Thoracic aorta (tissue), 2 donors: ENCODE results near the gene PIWIL1. TPM values are rescaled to one million over a fixed set of nuclear protein-coding genes. Genes with fewer than 3 reads are reported as not detected.

Experiments
- ATAC-seq: fragments of 150-250 bp; one replicate; pipeline ENCODE4 v1.8.0; 2017; ENCODE audit warnings: low read depth; ENCODE audit not compliant: insufficient number of reproducible peaks, low FRiP score
- DNase-seq: peaks from one replicate; pipeline ENCODE4 v3.0.0-alpha.2; 2020; ENCODE audit warnings: low spot score
- H3K27ac ChIP-seq, 2 donors: fragments of 200-600 bp; sonication (generic); 1 replicate in 1 of 2; 2 replicates in 1 of 2; pipeline ENCODE4 v1.5.1; 2016; ENCODE audit warnings: mild to moderate bottlenecking in 2 of 2, moderate library complexity in 2 of 2
- H3K27me3 ChIP-seq: fragments of 200-600 bp; sonication (generic); replicated peaks from 2 replicates; pipeline ENCODE4 v1.6.0; 2016; ENCODE audit warnings: mild to moderate bottlenecking; ENCODE audit not compliant: insufficient read depth
- H3K36me3 ChIP-seq: fragments of 200-600 bp; sonication (generic); one replicate; pipeline ENCODE4 v1.5.1; 2016
- H3K4me1 ChIP-seq, 2 donors: fragments of 200-600 bp; sonication (generic); 1 replicate in 1 of 2; 2 replicates in 1 of 2; pipeline versions ENCODE4 v1.5.1 to v1.6.0; 2016; ENCODE audit warnings: low read depth in 2 of 2, mild to moderate bottlenecking in 1 of 2; ENCODE audit not compliant: control insufficient read depth in 1 of 2
- H3K4me3 ChIP-seq: fragments of 200-600 bp; sonication (generic); 2 replicates; pipeline ENCODE4 v1.5.1; 2016; ENCODE audit warnings: mild to moderate bottlenecking
- H3K9me3 ChIP-seq: fragments of 200-600 bp; sonication (generic); 2 replicates; pipeline ENCODE4 v1.5.1; 2016
- CTCF ChIP-seq: fragments of 200-600 bp; sonication (generic); IDR thresholded peaks from one replicate; pipeline ENCODE4 v1.5.1; 2019; ENCODE audit warnings: antibody characterized with exemption
- total RNA-seq, 2 donors: library from RNA; depleted of rRNA; stranded (reverse); fragments of >200 nt; gene quantifications; one replicate each; pipeline versions ENCODE4 v1.1.0 to v1.2.3, GENCODE V29; 2016

The PIWIL1 gene
- not detected for total RNA-seq

- H3K27ac ChIP-seq = no peak within 1 kb of the TSS
- H3K4me1 ChIP-seq = no peaks in the 10 kb centered on the region
- no peaks in the 10 kb centered on the region for H3K9me3 ChIP-seq
- no peak for TF ChIP-seq CTCF
- no peak for DNase-seq
- H3K4me3 ChIP-seq = no peak within 1 kb of the TSS
- H3K36me3 ChIP-seq = no peaks in the 10 kb centered on the region
- no peak for ATAC-seq
- no peaks in the 10 kb centered on the region for H3K27me3 ChIP-seq
These were observed at the start of gene PIWIL1 for GRCh38 chr12:130337488-130338303. Gene PIWIL1 (plus strand): TSS chr12:130337887. CDS start chr12:130342592, 4,705 bp downstream.

DNA sequence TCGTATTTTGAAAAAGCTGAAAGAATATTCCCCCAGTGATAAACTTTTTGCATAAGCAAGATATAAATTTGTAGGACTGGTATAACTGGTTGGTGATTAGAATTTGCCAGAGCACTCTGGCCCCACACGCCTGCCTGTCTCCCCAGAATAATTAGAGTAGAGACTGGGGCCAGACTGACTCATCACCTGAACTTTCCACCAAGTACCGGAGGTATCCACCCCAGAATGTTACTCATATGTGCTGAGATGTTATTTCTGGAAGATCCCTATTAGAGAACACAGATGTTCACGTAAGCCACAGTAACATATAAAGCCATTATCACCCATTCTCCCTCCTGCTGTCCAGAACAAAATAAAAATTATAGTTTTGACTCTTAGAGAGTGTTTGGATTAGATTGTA lies 49.5 kb upstream of the PIWIL1 start:
- no peak for ATAC-seq
- TF ChIP-seq CTCF = no peak
- H3K36me3 ChIP-seq = no peaks in the 10 kb centered on the region
- no peaks in the 10 kb centered on the region for H3K27me3 ChIP-seq
- H3K27ac ChIP-seq = no peak overlapping the region
- H3K4me1 ChIP-seq = no peaks in the 10 kb centered on the region
- H3K9me3 ChIP-seq = peaks cover 3% of the 10 kb centered on the region
- DNase-seq = no peak
- H3K4me3 ChIP-seq = no peak overlapping the region

DNA sequence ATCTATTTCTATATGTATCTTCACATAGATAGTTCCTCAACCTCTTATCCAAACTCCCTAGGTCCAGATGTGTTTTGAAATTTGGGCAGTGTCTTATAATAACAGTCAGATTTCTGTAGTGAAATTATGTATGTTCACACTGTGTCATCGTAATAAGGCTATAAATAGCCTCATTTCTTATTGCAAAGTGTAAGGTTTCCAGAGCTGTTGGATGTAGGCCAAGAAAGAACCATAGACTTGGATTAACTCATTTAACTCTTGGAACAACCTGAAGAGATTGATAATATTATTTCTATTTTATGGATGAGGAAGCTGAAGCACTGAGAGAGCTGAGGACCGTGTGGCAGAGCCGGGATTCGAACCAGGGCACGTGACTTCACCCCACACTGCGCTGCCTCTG lies 49.0 kb upstream of the PIWIL1 start:
- no peaks in the 10 kb centered on the region for H3K36me3 ChIP-seq
- no peaks in the 10 kb centered on the region for H3K4me1 ChIP-seq
- no peaks in the 10 kb centered on the region for H3K27me3 ChIP-seq
- DNase-seq = no peak
- H3K9me3 ChIP-seq = peaks cover 3% of the 10 kb centered on the region
- no peak for TF ChIP-seq CTCF
- no peak for ATAC-seq
- no peak overlapping the region for H3K4me3 ChIP-seq
- H3K27ac ChIP-seq = no peak overlapping the region

- H3K9me3 ChIP-seq = peaks cover 3% of the 10 kb centered on the region
- ATAC-seq = no peak
- no peak for TF ChIP-seq CTCF
These were observed 47.6 kb upstream of the PIWIL1 start for GRCh38 chr12:130290114-130290513.

GRCh38 chr12:130298322-130299021 lies 39.2 kb upstream of the PIWIL1 start:
- ATAC-seq (no peak), DNase-seq (no peak)
- no peak for TF ChIP-seq CTCF
- H3K27me3 ChIP-seq = no peaks in the 10 kb centered on the region
- H3K4me3 ChIP-seq = no peak overlapping the region
- no peaks in the 10 kb centered on the region for H3K36me3 ChIP-seq
- no peak overlapping the region for H3K27ac ChIP-seq
- no peaks in the 10 kb centered on the region for H3K4me1 ChIP-seq
- H3K9me3 ChIP-seq = no peaks in the 10 kb centered on the region

More at GRCh38 chr12:130290114-130290513, 47.6 kb upstream of the PIWIL1 start:
- Histone ChIP-seq H3K4me3 (no peak overlapping the region), H3K27me3 (no peaks in the 10 kb centered on the region), H3K36me3 (no peaks in the 10 kb centered on the region), H3K4me1 (no peaks in the 10 kb centered on the region), H3K27ac (no peak overlapping the region)
- DNase-seq = no peak
